NCI-H524 (cell line): ENCODE data around the gene NVL.
"Not testable (repeated sequence)": the region's sequence is repeated elsewhere in the genome, so short reads cannot be mapped to it uniquely, and the experiment has no call there.

Experiments used
- DNase-seq, 2 experiments: peaks; one replicate each; lab custom pipeline; 2025; lab: John Stamatoyannopoulos, UW

NVL gene

DNA sequence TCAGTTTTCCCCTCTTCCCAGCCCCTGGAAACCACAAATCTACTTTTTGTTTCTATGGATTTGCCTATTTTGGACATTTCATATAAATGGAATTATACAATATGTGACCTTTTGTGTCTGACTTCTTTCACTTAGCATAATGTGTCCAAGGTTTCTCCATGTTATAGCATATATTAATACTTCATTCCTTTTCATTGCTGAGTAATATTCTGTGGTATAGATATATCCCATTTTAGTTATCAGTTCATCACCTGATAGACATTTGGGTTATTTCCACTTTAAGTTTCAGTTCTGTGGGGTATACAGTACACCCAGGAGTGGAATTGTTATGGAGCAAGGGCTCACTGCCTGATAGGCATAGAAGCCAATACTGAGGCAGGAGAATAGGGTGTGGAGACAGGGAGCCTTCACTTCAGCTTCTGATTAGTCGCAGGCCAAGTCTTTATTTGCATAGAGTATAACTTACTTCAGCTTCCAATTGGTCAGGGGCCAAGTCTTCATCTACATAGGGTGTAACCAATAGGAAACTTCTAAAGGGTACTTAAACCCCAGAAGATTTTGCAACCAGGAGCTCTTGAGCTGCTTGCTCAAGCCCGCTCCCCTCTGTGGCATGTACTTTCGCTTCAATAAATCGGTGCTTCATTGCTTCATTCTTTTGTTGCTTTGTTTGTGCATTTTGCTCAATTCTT lies 8.3 kb upstream of the NVL start:
- DNase-seq: no peak

DNA sequence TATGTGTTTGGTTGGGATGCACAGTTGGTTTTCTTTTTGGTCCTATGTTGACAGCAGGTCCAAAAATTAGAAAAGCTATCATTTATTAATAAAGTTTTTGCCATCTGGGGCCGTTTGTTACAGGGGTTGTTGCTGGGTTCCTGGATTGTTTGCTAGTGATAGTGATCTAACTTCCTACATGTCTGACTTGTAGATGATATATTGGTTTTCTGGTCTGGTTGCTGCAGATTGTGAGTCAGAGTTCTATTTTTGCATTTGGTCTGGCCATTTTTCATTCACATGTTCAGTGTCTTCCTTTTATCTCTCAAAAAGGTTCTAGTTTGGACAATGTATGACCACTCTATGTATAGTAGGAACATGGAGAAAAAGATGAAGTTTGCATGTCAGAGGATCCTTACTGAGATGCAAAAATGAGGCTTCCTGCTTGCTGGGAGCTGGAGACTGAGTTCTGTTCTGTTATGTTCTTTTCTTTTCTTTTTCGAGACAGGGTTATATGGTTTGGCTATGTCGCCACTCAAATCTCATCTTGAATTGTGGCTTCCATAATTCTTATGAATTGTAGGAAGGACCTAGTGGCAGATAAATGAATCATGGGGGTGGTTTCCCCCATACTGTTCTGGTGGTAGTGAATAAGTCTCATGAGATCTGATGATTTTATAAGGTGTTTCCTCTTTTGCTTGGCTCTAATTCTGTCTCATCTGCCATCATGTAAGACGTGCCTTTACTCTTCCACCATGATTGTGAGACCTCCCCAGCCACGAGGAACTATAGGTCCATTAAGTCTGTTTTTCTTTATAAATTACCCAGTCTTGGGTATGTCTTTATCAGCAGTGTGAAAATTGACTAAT lies 4.2 kb upstream of the NVL start:
- DNase-seq: no peak

DNA sequence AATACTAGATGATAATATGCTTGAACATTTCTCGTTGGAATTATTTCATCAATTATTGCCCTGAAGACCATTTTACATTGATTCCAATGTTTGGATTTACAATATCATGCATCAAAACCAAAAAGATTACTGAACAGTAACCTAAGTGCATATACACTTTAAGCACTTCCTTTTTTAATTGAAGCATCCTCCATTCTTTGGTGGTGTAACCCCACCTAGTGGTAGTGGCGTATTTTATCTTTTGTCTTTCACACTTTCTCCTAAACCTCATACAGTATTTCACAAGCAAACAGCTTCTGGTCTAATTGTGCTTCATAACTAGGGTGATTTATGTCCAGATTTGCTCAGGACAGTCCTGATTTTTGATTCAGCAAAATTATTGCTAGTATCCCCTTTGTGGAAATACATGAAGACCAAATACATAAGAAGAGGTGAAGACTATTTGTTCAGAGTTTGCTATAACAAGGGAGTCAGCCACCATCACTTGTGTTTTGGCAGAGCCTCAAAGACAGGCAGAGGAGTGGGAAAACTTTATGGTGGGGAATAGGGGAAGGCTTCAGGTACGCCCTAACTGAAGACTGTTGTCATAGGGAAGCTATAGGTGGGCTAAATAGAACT lies 3.4 kb upstream of the NVL start:
- DNase-seq: peak in 1 of 2 experiments; percentile 59

DNA sequence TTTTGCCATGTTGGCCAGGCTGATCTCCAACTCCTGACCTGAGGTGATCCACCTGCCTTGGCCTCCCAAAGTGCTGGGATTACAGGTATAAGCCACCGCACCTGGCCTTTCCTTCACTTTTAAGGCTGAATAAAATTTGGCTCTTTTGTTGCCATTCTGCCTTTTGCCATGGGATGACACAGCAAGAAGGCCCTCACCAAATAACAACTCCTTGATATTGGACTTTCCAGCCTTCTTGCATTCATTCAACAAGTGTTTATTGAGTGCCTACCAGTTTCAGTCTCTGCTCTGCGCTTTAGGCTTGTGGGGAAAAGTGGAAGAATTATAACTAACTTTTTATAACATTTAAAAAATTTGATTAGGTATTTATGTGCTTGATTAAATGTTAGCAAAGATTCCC lies 1.9 kb upstream of the NVL start:
- DNase-seq: no peak

DNA sequence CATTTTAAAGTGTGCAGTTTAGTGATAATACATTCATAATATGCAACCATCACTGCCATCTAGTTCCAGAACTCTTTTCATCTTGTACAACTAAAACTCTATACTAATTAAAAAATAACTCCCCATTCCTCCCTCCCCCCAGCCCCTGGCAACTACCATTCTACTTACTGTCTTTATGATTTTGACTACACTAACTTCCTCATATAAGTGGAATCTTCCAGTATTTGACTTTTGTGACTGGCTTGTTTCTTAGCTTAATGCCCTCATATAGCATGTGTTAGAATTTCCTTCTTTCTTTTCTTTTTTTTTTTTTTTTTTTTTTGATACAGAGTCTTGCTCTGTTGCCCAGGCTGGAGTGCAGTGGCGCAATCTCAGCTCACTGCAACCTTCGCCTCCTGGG lies 1.4 kb upstream of the NVL start:
- no peak for DNase-seq

DNA sequence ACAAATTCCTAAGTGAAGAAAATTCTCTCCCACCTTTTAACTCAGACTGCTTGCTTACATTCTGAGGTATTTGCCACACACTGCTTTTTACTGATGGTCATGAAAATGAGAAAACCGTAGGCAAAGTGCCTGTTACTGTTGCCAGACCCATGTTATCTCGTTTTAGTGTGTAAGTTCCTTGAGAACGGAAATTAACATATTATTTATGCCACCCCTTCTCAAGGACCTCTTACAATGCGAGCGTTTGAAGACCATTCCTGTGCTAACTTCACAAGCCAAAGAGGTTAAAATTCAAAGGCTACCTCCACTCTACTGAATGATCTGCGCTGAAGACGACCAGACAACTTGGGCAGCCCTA lies 509 bp downstream of the NVL start:
- DNase-seq: peak in 1 of 2 experiments; percentile 20

DNA sequence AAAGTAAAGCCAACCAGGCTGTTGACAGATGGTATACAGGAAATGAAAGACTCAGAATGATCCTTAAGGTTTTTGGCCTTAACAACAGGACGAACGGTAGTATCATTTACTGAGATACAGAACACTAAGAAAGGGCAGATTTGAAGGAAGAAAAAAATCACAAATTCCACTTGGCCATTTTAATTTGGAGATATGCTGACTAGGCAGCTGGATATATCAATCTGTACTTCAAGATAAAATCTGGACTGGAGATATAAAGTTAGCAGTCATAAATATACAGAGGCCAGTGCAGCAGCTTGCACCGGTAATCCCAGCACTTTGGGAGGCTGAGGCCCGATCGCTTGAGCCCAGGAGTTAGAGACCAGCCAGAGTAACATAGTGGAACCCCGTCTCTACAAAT lies 1.3 kb downstream of the NVL start:
- DNase-seq: no peak

DNA sequence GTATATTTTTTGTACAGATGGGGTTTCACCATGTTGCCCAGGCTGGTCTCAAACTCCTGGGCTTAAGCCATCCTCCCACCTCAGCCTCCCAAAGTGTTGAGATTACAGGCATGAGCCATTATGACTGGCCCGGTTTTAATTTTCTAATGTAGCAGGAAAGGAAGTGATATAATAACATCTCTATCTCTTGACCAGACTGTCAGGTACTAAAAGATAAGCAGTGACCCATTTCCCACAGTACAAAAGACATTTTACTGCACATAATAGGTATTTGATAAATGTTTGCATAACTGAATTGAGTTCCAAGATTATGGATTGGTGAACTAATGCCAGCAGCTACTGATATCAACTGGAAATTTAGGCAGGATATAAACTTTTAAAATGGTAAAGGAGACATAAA lies 4.0 kb downstream of the NVL start:
- DNase-seq: no peak

DNA sequence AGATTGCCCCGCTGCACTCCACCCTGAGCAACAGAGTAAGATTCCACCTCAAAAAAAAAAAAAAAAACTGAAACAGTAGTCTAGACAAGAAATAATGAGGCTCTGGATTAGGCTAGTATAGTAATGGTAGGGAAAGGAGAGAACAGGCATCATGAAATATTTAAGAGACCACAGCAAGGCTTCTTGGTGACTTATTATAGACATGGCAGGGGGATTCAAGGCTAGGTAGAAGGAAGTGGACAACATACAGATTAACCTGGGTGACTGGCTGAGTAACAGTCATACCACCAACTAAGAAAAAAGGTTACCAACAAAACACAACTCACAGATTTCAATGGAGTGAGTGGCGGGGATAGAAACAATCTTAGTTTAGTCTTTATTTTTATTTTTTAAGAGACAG lies 8.3 kb downstream of the NVL start:
- DNase-seq: no peak

DNA sequence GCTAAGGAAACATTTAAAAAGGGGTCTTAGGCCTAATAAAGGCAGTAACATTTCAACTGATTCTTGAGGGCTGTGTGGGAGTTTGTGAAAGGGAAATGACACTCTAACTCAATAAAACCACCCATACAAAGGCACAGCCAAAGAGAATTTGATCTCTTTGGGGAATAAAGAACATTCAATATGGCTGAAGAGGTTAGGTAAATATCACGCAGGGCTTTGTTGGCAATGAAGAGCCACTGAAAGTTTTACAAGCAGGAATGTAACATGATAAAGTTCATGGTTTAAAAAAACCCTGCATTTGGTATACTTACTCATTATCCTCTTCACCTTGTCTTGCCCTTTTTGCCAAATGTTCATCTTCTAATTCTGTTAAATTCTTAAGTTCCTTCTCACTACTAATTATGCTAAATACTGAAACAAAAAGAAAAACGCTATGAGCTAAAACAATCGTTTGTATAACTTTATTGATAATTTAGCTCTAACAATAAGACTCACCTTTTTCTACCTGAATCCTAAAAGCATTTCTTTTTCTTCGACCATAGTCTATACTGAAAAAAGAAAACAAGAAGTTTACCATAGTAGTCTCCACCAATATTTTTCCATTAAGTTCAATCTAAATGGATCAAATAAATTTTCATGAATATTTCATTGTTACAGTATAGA lies 12.5 kb downstream of the NVL start:
- no peak for DNase-seq

DNA sequence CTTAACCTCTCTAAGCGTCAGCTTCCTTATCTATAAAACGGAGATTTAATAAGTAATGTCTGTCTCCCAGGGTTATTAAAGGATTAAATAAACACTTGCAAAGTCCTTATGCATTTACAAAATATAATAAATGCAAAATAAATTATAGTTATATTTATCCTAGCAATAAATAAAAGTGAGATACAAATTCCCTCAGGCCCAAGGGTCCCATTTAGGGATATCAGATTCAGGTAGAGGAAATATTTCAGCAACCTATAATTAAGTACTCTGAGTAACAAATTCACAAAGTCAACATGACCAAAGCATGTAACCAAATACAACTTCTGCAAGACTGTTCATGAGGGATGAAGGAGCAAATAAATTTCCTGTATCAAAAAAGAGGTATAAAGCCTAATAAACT lies 17.9 kb downstream of the NVL start:
- DNase-seq: no peak

DNA sequence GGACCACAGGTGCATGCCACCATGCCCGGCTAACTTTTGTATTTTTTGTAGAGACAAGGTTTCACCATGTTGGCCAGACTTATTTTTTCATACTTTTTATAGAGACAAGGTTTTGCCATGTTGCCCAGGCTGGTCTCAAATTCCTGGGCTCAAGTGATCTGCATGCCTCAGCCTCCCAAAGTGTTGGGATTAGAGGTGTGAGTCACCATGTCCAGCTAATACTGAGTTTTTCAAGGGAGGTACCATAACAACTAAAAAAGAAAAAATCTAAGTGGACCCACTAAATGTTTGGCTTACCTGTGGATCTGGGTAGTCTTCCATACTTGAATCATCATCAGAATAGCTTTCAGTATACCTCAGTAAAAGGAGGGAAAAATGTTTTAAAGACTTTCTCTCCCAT lies 18.5 kb downstream of the NVL start:
- DNase-seq: not testable (repeated sequence)

DNA sequence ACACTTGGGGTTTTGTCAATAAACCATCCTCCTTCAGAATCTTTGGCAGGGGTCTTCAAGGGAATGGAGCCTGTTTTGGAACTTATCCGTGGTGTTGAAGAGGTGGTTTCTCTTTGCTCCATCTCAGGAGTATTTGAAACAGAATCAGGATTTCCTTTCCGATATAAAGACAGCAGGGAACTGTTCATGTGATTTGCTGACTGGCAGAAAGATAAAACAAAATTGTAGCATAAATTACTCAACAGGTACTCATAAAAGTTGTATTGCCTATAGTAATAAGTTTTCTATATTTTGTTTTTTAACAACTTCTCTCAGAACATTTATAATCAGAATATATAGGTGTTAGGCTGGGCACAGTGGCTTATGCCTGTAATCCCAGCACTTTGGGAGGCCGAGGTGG lies 21.9 kb downstream of the NVL start:
- DNase-seq: no peak

DNA sequence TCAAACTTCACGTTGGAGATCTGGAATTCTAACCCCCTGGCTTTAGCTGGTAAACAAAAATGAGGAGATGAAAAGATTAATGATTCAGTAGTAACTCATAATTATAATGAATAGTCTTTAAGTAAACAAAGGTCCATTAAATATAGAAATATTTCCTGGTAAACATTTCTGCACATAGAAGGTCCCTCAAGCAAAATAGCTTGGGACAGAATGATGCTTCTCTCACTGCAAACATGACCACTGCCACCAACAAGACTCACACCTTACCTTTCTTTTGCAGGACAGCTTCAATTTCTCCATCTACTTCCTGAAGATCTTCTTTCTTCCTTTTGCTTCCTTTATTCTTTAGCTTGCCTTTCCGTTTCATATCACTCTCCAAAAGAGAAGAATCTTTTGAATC lies 25.2 kb downstream of the NVL start:
- DNase-seq: no peak

DNA sequence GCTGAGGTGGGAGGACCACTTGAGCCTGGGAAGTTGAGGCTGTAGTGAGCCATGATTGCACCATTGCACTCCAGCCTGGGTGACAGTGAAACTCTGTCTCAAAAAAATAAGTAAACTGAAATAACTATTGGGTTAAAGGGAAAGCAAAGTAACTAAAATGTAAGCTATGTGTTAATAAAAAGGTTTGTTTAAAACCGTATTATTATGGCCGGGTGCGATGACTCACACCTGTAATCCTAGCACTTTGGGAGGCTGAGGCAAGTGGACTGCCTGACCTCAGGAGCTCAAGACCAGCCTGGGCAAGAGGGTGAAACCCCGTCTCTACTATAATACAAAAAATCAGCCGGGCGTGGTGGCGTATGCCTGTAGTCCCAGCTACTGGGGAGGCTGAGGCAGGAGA lies 27.0 kb downstream of the NVL start:
- DNase-seq: no peak

DNA sequence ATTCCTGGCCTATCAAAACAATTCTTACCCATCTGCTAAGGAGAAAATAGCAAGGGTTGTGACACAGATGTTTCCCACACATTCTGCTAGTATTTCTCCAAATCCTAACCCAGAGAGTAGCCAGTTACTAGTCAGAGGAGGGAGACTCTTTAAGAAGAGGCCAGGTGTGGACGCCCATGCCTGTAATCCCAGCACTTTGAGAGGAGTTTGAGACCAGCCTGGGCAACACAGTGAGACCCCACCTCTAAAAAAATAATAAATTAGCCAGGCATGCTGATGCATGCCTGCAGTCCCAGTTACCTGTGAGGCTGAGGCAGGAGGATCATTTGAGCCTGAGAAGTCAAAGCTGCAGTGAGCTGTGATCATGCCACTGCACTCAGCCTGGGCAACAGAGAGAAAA lies 28.6 kb downstream of the NVL start:
- DNase-seq: no peak

DNA sequence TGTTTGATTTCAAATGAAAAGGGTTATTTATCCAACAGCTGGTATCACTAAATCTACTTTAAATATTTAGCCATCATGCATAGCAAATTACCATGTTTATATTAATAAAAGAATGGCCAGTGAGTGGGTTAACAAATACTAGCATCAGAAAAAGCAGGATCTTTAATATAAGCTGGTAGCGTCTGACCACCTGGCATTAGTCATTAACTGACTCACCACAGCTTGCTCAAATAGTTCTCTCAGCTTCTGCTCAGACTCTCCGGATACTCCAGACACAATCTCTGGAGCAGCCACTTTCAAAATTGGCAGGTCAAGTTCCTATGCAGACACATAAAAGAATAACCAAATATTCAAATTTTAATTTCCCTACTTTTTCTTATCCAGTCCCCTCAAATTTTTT lies 29.6 kb downstream of the NVL start:
- DNase-seq: no peak

DNA sequence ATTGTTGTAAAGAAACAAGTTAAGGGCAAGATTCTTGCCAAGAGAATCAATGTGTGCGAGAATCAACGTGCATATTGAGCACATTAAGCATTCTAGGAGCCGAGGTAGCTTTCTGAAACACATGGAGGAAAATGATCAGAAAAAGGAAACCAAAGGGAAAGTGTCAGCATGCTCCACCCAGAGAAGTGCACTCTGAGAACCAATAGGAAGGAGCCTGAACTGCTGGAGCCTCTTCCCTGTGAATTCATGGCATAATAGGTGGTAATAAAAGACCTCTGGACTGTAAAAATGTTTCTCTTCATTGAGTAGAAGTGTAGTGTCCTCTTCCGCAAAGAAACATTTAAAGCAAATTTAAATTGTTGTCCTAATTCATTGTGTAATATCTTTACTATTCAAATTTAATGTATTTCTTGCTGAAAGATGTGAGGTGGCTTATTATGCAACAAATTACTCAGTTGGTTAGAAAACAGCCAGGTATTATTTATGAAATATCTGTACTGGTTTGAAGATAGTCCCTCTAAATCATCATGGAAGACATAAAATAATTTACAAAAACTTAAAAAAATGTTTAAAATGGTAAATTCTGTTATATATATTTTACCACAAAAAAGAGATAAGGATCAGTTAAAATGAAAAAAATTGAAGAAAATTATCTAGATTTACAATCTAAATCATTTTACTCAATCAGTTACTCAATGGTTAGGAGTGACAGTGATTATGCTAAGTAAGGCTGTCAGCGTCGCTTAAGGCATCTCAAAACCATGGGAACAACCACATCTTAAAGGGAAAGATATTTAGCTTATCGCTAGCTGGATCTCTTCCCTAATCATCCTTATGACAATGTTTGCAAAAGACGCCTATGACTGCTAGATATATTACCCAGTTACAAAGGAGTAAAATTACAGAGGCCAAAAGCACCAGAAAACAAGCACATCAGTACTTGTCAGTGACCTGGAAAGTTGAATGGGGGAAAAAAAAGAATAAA lies 31.3 kb downstream of the NVL start:
- DNase-seq: no peak

DNA sequence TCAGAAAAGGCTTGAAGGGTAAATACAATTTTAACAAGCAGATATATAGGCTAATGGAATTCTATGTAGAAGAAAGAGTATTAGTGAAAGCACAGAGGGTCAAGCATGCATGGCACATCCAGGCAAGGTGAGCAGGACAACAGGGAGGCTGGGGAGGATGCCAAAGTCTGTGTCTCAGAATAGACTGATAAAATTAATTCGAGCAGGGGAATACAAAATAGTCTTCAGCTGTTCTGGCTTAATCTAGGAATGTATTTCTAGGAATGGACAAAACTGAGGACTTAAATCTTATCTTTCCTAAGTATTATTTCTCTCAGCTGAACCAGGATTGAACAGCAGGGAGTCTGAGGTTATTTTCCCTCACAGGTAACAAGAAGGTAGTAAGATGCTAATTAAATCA lies 35.2 kb downstream of the NVL start:
- DNase-seq: no peak

DNA sequence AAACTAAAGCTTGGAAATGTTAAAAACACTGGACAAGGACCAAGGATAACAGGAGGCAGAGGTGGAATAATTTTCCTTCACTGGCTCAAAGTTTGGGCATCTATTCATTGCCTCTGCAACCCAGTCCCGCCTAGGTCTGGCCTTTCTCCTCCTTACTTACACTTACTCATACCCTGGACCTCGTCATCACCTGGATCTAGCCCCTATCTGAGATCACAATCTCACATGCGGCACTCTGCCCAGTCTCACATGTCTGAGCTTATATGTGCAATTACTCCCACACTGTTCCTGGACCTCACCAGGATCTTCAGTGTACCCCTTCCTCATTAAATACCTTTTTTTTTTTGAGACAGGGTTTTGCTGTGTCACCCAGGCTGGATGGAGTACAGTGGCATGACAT lies 37.6 kb downstream of the NVL start:
- no peak for DNase-seq

DNA sequence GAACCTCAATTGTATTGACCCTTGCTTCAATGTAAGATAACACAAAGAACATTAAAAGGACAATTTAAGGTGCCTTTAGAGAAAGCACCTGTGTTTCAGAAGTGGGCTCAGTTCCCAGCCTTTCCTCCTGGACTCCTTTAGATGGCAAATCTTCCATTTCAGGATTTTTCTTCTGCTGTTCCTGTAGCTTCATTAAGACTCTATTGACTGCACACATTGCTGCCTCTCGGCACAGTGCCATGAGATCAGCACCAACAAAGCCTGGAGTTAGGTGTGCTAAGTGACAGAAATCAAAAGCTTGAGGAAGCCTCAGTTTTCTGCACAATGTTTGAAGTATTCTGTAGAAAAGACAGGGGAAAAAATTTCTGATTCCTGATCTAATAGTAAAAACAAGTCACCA lies 40.6 kb downstream of the NVL start:
- no peak for DNase-seq

DNA sequence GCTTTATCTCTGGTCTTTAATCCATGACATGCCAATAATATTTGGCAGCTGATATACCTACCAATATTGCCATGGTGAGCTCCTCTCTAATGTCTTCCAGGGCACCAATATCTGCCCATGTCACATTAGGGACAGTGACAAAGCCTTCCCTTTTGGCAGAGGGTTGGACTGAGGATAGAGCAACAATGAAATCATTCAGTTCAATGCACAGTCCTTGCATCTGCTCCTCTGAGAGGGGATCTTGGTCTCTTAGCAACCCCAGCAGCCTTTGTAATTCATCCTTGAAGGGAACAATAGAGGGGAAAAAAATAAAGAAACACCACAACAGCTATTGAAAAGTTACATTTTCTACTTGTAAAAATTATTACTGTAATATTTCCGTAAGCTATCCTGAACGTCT lies 42.3 kb downstream of the NVL start:
- DNase-seq: no peak
